K562 (cell line): ENCODE data around the gene BTRC. TPM values are rescaled to one million over a fixed set of nuclear protein-coding genes. Genes with fewer than 3 reads are reported as not detected.
A peak's percentile ranks its signal among the peaks of the same experiment; 100 is the strongest.

Experiments used
- ATAC-seq: fragments of 200-7000 bp; cut with Tn5 transposase; 3 replicates; pipeline ENCODE4 v1.9.1; 2020; ENCODE audit warnings: moderate library complexity
- BruUV-seq: library from RNA; stranded (reverse); fragments of 400-500 nt; replicated peaks from 2 replicates; lab custom pipeline; 2021; lab: Mats Ljungman, UMichigan
- CTCF ChIA-PET: fragments of 300-600 bp; formaldehyde crosslinking; extraction: SDS; loops from one replicate; lab custom pipeline; 2021; ENCODE audit warnings: low intra/inter-chr PET ratio; lab: Yijun Ruan, JAX
- POLR2A ChIA-PET: fragments of 300-600, 350-650 bp; sonication (Branson Sonifier 250); formaldehyde crosslinking; extraction: SDS; loops from one replicate; lab custom pipeline; 2021; ENCODE audit warnings: antibody characterized with exemption, inconsistent platforms; lab: Yijun Ruan, JAX
- DNase-seq, 4 experiments: peaks; one replicate each; pipeline versions ENCODE4 v3.0.0 to v3.0.0-alpha.2; 2011 to 2018; ENCODE audit warnings: low spot score in 3 of 4, mixed read lengths in 3 of 4; ENCODE audit errors: extremely low read depth in 1 of 4
- FAIRE-seq: peaks from 2 replicates; lab custom pipeline; 2011; peaks lifted over from hg19 to GRCh38; lab: Jason Lieb, UNC
- H2AFZ ChIP-seq: 2 replicates; pipeline ENCODE4 v1.6.0; 2011; ENCODE audit warnings: low read depth, low read length, control low read depth, inconsistent platforms
- H3K27ac ChIP-seq: fragments of 200-600 bp; 3 replicates; pipeline ENCODE4 v1.8.0; 2011; ENCODE audit warnings: low read depth, mild to moderate bottlenecking, control low read depth, inconsistent platforms, low read length, moderate library complexity, mixed read lengths; ENCODE audit errors: extremely low read depth
- H3K27me3 ChIP-seq, 2 experiments: fragments of 300-600 bp in 1 of 2; 2 replicates in 1 of 2; 3 replicates in 1 of 2; pipeline versions ENCODE4 v1.6.0 to v1.8.0; 2011; ENCODE audit warnings: inconsistent platforms in 2 of 2, low read length in 2 of 2, mild to moderate bottlenecking in 1 of 2, mixed read lengths in 1 of 2, moderate library complexity in 1 of 2; ENCODE audit not compliant: control insufficient read depth in 2 of 2, insufficient read depth in 2 of 2
- H3K36me3 ChIP-seq: fragments of 300-600 bp; 3 replicates; pipeline ENCODE4 v1.8.0; 2011; ENCODE audit warnings: mild to moderate bottlenecking, low read length, inconsistent platforms; ENCODE audit not compliant: control insufficient read depth, insufficient read depth
- H3K4me1 ChIP-seq, 2 experiments: fragments of 200-600 bp in 1 of 2; replicated peaks in 1 of 2; 2 replicates in 1 of 2; 3 replicates in 1 of 2; pipeline versions ENCODE4 v1.5.1 to v1.8.0; 2011; ENCODE audit warnings: inconsistent platforms in 2 of 2, low read length in 2 of 2, mild to moderate bottlenecking in 1 of 2, mixed read lengths in 1 of 2, moderate library complexity in 1 of 2; ENCODE audit not compliant: control insufficient read depth in 2 of 2, insufficient read depth in 2 of 2
- H3K4me2 ChIP-seq: 2 replicates; pipeline ENCODE4 v1.6.1; 2011; ENCODE audit warnings: low read length, control low read depth, inconsistent platforms, mixed read lengths; ENCODE audit not compliant: insufficient read depth
- H3K4me3 ChIP-seq: fragments of 200-600 bp; sonication (generic), shearing (Covaris generic); 2 replicates; pipeline ENCODE4 v1.5.1; 2016; ENCODE audit warnings: control low read depth, inconsistent platforms
- H3K79me2 ChIP-seq: fragments of 200-600 bp; 3 replicates; pipeline ENCODE4 v1.8.0; 2011; ENCODE audit warnings: low read length, inconsistent platforms; ENCODE audit not compliant: control insufficient read depth, insufficient read depth
- H3K9ac ChIP-seq, 2 experiments: 2 replicates each; pipeline versions ENCODE4 v1.6.0 to v1.6.1; 2011; ENCODE audit warnings: low read depth in 2 of 2, low read length in 2 of 2, control low read depth in 1 of 2, inconsistent platforms in 1 of 2, mild to moderate bottlenecking in 1 of 2, mixed read lengths in 1 of 2; ENCODE audit not compliant: insufficient read depth in 1 of 2
- H3K9me1 ChIP-seq: one replicate; pipeline ENCODE4 v1.6.0; 2011; ENCODE audit warnings: inconsistent platforms, mild to moderate bottlenecking, low read length, moderate library complexity; ENCODE audit not compliant: control insufficient read depth, insufficient read depth
- H3K9me3 ChIP-seq: replicated peaks from 2 replicates; pipeline ENCODE4 v1.5.1; 2011; ENCODE audit warnings: low read depth, low read length, inconsistent platforms; ENCODE audit not compliant: control insufficient read depth, insufficient read depth
- H4K20me1 ChIP-seq: replicated peaks from 2 replicates; pipeline ENCODE4 v1.6.1; 2011; ENCODE audit warnings: low read length, inconsistent platforms, mixed read lengths; ENCODE audit not compliant: control insufficient read depth, insufficient read depth
- CTBP1 ChIP-seq: fragments of 450-650 bp; IDR thresholded peaks from 2 replicates; pipeline ENCODE4 v1.6.1; 2016; ENCODE audit warnings: borderline replicate concordance
- IFI16 ChIP-seq: fragments of 250-450 bp; sonication (Bioruptor Pico); IDR thresholded peaks from 2 replicates; pipeline ENCODE4 v2.1.2; 2022; ENCODE audit warnings: mild to moderate bottlenecking, inconsistent platforms
- MAFG ChIP-seq: fragments of 450-650 bp; conservative IDR thresholded peaks from 2 replicates; pipeline ENCODE4 v1.6.1; 2016; ENCODE audit warnings: missing genetic modification characterization, missing compliant biosample characterization
- NFIC ChIP-seq: fragments of 450-650 bp; IDR thresholded peaks from 2 replicates; pipeline ENCODE4 v1.6.1; 2017; ENCODE audit warnings: mild to moderate bottlenecking, inconsistent platforms
- SOX6 ChIP-seq: fragments of 450-650 bp; IDR thresholded peaks from 2 replicates; pipeline ENCODE4 v1.6.1; 2014; ENCODE audit warnings: mild to moderate bottlenecking
- TEAD4 ChIP-seq, 2 experiments: sonication (generic) in 1 of 2; formaldehyde crosslinking in 1 of 2; IDR thresholded peaks; 2 replicates each; pipeline versions ENCODE4 v1.6.1 to v1.8.0; 2012 to 2022; ENCODE audit warnings: borderline replicate concordance in 1 of 2, inconsistent platforms in 1 of 2, low read length in 1 of 2, mild to moderate bottlenecking in 1 of 2, missing genetic modification reagents in 1 of 2
- WGBS: fragments of 100-300 bp; shearing (Covaris generic); methylation state at CpG from one replicate; pipeline ENCODE4 v1.1.6; 2016; ENCODE audit warnings: low coverage, mixed read lengths; ENCODE audit not compliant: insufficient coverage; ENCODE audit errors: missing lambda C conversion rate; 5-methylcytosine and 5-hydroxymethylcytosine counted together
- in situ Hi-C: fragments of 300-500 bp; cut with MboI; formaldehyde crosslinking; loops from 4 replicates; pipeline ENCODE4 v1.15.0; 2018; ENCODE audit warnings: inconsistent platforms, mixed read lengths
- intact Hi-C: fragments of 100-400 bp; cut with micrococcal nuclease; formaldehyde crosslinking; loops from 2 replicates; pipeline ENCODE4 v1.14.2; 2022
- polyA plus RNA-seq, 8 experiments: library from polyadenylated mRNA; depleted of rRNA in 4 of 8; stranded (reverse) in 5 of 8; unstranded in 3 of 8; fragments of >200 nt; fragmentation: Nextera tagmentation in 2 of 8; fragmentation: Illumina TruSeq in 1 of 8; extraction: Ambion mirVana in 2 of 8; extraction: Trizol in 1 of 8; gene quantifications; 2 replicates each; pipeline versions ENCODE4 v1.2.1 to v1.2.3, GENCODE V29; 2011 to 2014; ENCODE audit warnings: inconsistent platforms in 1 of 8, missing spikeins in 1 of 8
- total RNA-seq, 7 experiments: library from RNA; depleted of rRNA in 6 of 7; stranded (reverse); fragments of >200 nt in 6 of 7; fragmentation: Illumina TruSeq in 2 of 7; extraction: Trizol in 2 of 7; gene quantifications; 2 replicates each; pipeline versions ENCODE4 v1.2.1 to v1.2.3, GENCODE V29; 2011 to 2021; ENCODE audit warnings: low replicate concordance in 1 of 7
- TF ChIP-seq, protein P1 (sequence below): fragments of 150-350 bp; conservative IDR thresholded peaks from 2 replicates; pipeline ENCODE4 v1.6.1; 2014; ENCODE audit warnings: low read length
- TF ChIP-seq, protein P2 (sequence below), 3 experiments: IDR thresholded peaks in 2 of 3; conservative IDR thresholded peaks in 1 of 3; 2 replicates each; pipeline ENCODE4 v1.5.1; 2011 to 2012; ENCODE audit warnings: low read length in 3 of 3, mild to moderate bottlenecking in 3 of 3, control low read depth in 2 of 3, improper control_type of control experiment in 1 of 3, inconsistent platforms in 1 of 3, low read depth in 1 of 3, mixed read lengths in 1 of 3, moderate library complexity in 1 of 3; ENCODE audit not compliant: insufficient read depth in 2 of 3

The BTRC gene
- total and polyA plus RNA-seq, 9 of the 15 experiments (the other 6 are each of a cell fraction or from before 2014, with no cell fraction given) = 1.6 to 15.4 (median 7.0) TPM

DNA sequence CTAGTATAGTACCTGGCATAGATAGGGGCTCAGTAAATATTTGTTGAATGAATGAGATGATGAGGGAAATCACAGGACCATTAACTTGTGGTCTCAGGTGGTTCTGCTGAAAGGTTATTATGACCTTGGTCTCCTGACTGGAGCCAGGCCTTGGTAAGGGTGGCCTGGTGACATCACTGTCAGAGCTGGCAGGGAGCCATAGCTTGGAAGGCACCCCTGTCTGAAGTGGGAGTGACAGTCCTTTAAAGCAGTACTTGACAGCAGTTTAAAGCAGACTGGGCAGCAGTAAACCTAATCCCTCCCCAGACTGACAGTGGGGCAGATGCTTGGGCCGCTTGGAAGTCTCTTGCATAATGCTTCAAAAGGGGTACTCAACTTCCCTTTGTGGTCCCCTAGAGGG is 247.6 kb downstream of the BTRC start:
- no peak overlapping the region for H3K4me2 ChIP-seq
- H3K9me1 ChIP-seq = no peaks in the 10 kb centered on the region
- POLR2A ChIA-PET = interaction anchor here (1.7 kb wide), 1 partner anchor 182 kb away, joined by 14 read pairs; the partner anchor contains the start of gene NPM3
- DNase-seq (no peak), FAIRE-seq (no peak), ATAC-seq (no peak)
- CTCF ChIA-PET = interaction anchor here (0.6 to 2.7 kb wide), 5 partner anchors 108 to 471 kb away, joined by 3 to 32 read pairs (median 3); no protein-coding TSS in a partner anchor
- H4K20me1 ChIP-seq = no peaks in the 10 kb centered on the region; the same call in 1 of the 2 replicates
- 17% methylated on average over 1 of the region's 1 CpG for WGBS
- intact Hi-C loops (loop anchor here (5.0 kb wide), 1 partner anchor 471 kb away; no protein-coding TSS in a partner anchor), in situ Hi-C loops (loop anchor here (5.0 kb wide), 1 partner anchor 471 kb away; no protein-coding TSS in a partner anchor)
- H3K27me3 ChIP-seq = no peaks in the 10 kb centered on the region
- no TSS peak for BruUV-seq
- no peaks in the 10 kb centered on the region for H3K36me3 ChIP-seq
- H2AFZ ChIP-seq = no peak overlapping the region
- H3K9me3 ChIP-seq = no peaks in the 10 kb centered on the region
- H3K4me1 ChIP-seq = no peaks in the 10 kb centered on the region; a peak in 1 of 5 replicates
- no peak overlapping the region for H3K4me3 ChIP-seq
- H3K9ac ChIP-seq = no peak overlapping the region
- H3K27ac ChIP-seq = no peak overlapping the region
- TF ChIP-seq NFIC (peak; percentile 6; the same call in 1 of the 2 replicates), IFI16 (no peak), MAFG (tag) (no peak)
- no peaks in the 10 kb centered on the region for H3K79me2 ChIP-seq

DNA sequence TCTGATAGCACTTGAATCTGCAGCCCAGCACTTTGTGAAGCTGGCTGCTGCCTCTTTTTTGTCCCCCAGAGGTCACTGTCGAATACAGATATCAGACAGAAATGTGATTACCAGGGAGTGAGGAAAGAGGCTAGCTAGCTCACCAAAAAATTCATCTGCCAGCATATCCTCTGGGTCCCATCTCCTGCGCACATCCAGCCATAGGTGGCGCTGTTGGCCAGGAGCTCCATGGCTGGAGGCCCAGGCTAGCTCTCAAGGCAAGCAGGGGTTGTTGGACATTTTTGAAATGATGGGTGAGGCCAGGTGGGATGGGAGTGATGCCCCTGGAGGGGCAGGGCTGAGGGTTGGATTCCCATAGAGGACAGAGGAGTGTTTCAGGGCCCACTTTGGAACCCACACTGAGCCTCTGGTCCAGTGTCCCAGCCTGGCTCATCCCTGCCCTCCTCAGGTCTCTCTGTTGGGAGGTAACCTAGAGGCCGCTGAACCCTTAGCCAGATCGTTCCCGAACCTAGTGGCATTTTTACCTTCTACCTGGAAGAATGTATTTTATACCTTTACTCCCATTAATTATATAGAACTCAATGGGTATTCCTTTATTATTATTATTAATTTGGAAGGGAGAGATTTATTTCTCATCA is 248.9 kb downstream of the BTRC start:
- Histone ChIP-seq H3K4me3 (no peak overlapping the region), H3K36me3 (no peaks in the 10 kb centered on the region), H3K9me1 (no peaks in the 10 kb centered on the region), H4K20me1 (no peaks in the 10 kb centered on the region; the same call in 1 of the 2 replicates), H3K27me3 (no peaks in the 10 kb centered on the region), H3K9ac (no peak overlapping the region), H3K79me2 (no peaks in the 10 kb centered on the region), H3K27ac (no peak overlapping the region), H3K4me1 (peaks cover 7 to 9% of the 10 kb centered on the region in 2 experiments; a peak in 2 of 5 replicates), H3K9me3 (no peaks in the 10 kb centered on the region), H2AFZ (no peak overlapping the region), H3K4me2 (no peak overlapping the region)
- FAIRE-seq (peak; percentile 93), DNase-seq (peak; percentile 72 to 83 (median 76)), ATAC-seq (peak; percentile 99)
- ChIA-PET CTCF (interaction anchor here (0.5 to 2.7 kb wide), 8 partner anchors 14 to 470 kb away, joined by 3 to 32 read pairs (median 4); partner anchors contain the start of gene NPM3), POLR2A (interaction anchor here (0.6 to 1.7 kb wide), 5 partner anchors 20 to 195 kb away, joined by 3 to 14 read pairs (median 3); partner anchors contain the start of gene NPM3)
- 16% methylated on average over 6 of the region's 6 CpGs for WGBS
- in situ Hi-C loops = loop anchor here (5.0 kb wide), 1 partner anchor 469 kb away; no protein-coding TSS in a partner anchor
- no TSS peak for BruUV-seq
- intact Hi-C loops = loop anchor here (1.0 to 5.0 kb wide), 2 partner anchors 178 to 469 kb away; no protein-coding TSS in a partner anchor
- TF ChIP-seq CTBP1 (peak; percentile 60; the same call in 1 of the 2 replicates), TEAD4 (IDR thresholded peaks at IDR 0.05; ENCODE audit: low read length) (0 out of 2 replicates have a peak, but pooled peaks have one; percentile 15), TEAD4 (CRISPR knock-in tag; IDR thresholded peaks at IDR 0.05; ENCODE audit: borderline replicate concordance) (no peak), SOX6 (peak; percentile 11; the same call in 1 of the 2 replicates)
- TF ChIP-seq, protein P1, sequence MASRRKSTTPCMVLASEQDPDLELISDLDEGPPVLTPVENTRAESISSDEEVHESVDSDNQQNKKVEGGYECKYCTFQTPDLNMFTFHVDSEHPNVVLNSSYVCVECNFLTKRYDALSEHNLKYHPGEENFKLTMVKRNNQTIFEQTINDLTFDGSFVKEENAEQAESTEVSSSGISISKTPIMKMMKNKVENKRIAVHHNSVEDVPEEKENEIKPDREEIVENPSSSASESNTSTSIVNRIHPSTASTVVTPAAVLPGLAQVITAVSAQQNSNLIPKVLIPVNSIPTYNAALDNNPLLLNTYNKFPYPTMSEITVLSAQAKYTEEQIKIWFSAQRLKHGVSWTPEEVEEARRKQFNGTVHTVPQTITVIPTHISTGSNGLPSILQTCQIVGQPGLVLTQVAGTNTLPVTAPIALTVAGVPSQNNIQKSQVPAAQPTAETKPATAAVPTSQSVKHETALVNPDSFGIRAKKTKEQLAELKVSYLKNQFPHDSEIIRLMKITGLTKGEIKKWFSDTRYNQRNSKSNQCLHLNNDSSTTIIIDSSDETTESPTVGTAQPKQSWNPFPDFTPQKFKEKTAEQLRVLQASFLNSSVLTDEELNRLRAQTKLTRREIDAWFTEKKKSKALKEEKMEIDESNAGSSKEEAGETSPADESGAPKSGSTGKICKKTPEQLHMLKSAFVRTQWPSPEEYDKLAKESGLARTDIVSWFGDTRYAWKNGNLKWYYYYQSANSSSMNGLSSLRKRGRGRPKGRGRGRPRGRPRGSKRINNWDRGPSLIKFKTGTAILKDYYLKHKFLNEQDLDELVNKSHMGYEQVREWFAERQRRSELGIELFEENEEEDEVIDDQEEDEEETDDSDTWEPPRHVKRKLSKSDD = 0 out of 2 replicates have a peak, but pooled peaks have one; percentile 49
- TF ChIP-seq, protein P2, sequence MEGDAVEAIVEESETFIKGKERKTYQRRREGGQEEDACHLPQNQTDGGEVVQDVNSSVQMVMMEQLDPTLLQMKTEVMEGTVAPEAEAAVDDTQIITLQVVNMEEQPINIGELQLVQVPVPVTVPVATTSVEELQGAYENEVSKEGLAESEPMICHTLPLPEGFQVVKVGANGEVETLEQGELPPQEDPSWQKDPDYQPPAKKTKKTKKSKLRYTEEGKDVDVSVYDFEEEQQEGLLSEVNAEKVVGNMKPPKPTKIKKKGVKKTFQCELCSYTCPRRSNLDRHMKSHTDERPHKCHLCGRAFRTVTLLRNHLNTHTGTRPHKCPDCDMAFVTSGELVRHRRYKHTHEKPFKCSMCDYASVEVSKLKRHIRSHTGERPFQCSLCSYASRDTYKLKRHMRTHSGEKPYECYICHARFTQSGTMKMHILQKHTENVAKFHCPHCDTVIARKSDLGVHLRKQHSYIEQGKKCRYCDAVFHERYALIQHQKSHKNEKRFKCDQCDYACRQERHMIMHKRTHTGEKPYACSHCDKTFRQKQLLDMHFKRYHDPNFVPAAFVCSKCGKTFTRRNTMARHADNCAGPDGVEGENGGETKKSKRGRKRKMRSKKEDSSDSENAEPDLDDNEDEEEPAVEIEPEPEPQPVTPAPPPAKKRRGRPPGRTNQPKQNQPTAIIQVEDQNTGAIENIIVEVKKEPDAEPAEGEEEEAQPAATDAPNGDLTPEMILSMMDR (IDR thresholded peaks at IDR 0.05 in 2 of 3, conservative IDR thresholded peaks at IDR 0.05 in 1 of 3; ENCODE audit: insufficient read depth in 2 of 3, low read depth in 1 of 3, low read length in 3 of 3) = peak; percentile 91 to 97 (median 95)
